ENCODE data around the gene TRIM47.

TRIM47 gene

DNA sequence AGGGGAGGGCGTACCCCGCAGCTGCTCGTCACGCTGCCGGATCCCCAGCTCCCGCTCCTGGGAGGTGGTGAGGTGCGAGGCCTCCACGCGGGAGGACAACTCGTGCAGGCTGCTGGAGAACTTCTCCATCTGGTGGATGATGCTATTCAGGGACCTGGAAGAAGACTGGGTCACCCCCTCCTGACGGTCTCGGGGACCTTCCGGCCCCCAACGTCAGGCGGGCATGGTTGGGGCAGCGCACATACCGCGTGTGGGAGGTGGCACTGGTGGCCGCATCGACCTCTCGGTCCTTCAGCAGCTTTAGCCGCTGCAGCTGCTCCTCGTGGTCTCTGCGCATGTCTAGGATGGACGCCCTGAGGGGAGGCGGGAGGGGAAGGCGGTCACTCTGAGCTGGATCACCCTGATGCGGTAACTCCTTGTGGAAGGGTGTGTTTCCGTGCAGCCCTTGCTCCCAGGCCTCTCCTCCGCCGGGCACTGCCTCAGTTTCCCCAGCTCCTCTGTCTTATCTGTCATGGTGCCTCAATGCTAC lies 39.6 kb upstream of the TRIM47 start:
- H3K36me3 ChIP-seq, result no peaks in the 10 kb centered on the region
- no peaks in the 10 kb centered on the region for H3K9me3 ChIP-seq
- TF ChIP-seq, protein P1, sequence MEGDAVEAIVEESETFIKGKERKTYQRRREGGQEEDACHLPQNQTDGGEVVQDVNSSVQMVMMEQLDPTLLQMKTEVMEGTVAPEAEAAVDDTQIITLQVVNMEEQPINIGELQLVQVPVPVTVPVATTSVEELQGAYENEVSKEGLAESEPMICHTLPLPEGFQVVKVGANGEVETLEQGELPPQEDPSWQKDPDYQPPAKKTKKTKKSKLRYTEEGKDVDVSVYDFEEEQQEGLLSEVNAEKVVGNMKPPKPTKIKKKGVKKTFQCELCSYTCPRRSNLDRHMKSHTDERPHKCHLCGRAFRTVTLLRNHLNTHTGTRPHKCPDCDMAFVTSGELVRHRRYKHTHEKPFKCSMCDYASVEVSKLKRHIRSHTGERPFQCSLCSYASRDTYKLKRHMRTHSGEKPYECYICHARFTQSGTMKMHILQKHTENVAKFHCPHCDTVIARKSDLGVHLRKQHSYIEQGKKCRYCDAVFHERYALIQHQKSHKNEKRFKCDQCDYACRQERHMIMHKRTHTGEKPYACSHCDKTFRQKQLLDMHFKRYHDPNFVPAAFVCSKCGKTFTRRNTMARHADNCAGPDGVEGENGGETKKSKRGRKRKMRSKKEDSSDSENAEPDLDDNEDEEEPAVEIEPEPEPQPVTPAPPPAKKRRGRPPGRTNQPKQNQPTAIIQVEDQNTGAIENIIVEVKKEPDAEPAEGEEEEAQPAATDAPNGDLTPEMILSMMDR (IDR thresholded peaks at IDR 0.05; ENCODE audit: low read depth, low read length), result no peak
- DNase-seq, result no peak
- no peak overlapping the region for H3K4me3 ChIP-seq (ENCODE audit: low read depth, low read length)
- H3K4me1 ChIP-seq, result no peaks in the 10 kb centered on the region
- no peaks in the 10 kb centered on the region for H3K27me3 ChIP-seq

DNA sequence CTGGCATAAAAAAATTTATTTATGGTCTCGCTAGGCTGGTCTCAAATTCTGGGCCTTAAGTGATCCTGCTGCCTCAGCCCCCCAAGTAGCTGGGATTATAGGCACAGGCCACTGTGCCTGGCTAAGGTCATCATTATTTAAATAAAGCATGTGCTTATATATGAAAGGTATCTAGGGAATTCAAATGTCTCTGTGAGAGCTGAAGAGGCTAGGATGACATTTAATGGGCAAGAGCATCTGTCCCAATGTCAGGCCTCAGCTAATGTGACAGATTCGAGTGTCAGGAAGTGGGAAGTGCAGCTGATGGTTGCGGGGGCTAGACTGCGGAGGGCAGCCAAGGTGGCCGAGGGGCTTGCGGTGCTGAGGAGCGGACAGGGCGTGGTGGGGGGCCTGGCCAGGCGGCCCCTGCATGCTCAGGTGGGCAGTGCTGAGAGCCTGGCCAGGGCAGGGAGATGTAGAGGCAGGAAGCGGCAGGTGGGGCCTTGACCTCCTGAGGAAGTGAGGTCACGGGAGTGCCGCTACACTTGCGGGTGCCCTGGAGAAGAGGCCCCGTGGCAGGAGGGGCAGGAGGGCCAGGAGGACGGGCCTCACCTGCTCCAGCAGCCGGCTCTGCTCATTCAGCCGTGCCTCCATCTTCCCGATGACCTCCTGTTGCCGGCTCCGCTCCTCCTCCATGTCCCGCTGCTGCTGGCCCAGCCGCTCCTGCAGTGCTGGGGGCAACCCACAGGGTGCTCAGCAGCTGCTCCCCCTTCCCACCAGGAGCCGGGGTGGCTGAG lies 38.9 kb upstream of the TRIM47 start:
- no peak for DNase-seq
- TF ChIP-seq, protein P1 (IDR thresholded peaks at IDR 0.05; ENCODE audit: low read depth, low read length), result no peak
- Histone ChIP-seq H3K9me3 (no peaks in the 10 kb centered on the region), H3K36me3 (no peaks in the 10 kb centered on the region), H3K4me1 (no peaks in the 10 kb centered on the region), H3K4me3 (ENCODE audit: low read depth, low read length) (no peak overlapping the region), H3K27me3 (no peaks in the 10 kb centered on the region)

DNA sequence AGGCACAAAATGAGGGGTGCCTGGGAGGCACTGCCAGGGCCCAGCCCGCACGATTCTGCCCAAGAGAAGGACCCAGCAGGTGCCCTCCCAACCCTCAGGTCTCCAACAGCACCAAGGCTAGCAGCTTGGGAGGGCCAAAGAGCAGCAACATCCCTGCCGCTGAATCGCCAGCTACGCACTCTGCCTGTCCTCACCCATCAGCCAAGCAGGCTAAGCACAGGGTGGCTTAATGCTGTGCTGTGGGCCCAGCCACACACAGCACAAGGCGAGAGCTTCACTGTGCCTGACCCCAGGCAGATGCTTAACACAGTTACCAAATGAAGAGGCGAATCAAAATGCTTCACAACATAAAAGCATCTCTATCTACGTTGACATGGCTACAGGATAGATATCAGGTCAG lies 36.9 kb upstream of the TRIM47 start:
- Histone ChIP-seq H3K4me3 (ENCODE audit: low read depth, low read length) (no peak overlapping the region), H3K36me3 (no peaks in the 10 kb centered on the region), H3K9me3 (no peaks in the 10 kb centered on the region), H3K4me1 (peaks cover 2% of the 10 kb centered on the region), H3K27me3 (no peaks in the 10 kb centered on the region)
- DNase-seq, result no peak
- TF ChIP-seq, protein P1 (IDR thresholded peaks at IDR 0.05; ENCODE audit: low read depth, low read length), result no peak

DNA sequence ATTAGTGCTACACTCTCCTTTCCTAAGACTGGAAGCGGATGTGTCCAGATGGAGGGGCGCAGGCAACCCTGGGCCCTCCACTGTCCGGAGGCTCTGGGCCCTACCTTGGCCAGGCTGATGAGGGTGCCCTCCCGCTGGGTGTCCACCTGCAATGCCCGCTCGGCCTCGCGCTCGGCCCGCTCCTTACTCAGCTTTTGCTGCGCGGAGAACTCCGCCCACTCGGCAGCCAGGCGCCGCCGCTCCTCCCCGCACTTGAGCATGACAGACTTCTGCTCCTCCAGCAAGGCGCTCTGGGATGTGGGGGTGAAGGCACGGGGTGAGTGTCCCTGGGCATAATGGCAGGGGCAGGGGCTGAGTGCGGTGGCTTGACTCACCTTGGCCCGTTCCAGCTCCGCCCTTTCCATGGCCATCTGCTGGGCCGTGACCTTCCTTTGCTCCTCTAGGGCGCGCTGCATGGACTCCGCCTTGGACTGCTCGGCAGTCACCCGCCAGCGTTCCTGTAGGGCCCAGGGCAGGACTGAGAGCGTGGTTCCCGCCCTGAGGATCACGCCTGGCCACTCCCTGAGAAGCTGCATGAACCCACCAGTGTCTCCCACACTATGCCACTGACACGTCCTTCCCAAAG lies 36.4 kb upstream of the TRIM47 start:
- DNase-seq, result no peak
- Histone ChIP-seq H3K4me3 (ENCODE audit: low read depth, low read length) (no peak overlapping the region), H3K27me3 (no peaks in the 10 kb centered on the region), H3K36me3 (no peaks in the 10 kb centered on the region), H3K9me3 (no peaks in the 10 kb centered on the region), H3K4me1 (peaks cover 8% of the 10 kb centered on the region)
- TF ChIP-seq, protein P1 (IDR thresholded peaks at IDR 0.05; ENCODE audit: low read depth, low read length), result no peak

DNA sequence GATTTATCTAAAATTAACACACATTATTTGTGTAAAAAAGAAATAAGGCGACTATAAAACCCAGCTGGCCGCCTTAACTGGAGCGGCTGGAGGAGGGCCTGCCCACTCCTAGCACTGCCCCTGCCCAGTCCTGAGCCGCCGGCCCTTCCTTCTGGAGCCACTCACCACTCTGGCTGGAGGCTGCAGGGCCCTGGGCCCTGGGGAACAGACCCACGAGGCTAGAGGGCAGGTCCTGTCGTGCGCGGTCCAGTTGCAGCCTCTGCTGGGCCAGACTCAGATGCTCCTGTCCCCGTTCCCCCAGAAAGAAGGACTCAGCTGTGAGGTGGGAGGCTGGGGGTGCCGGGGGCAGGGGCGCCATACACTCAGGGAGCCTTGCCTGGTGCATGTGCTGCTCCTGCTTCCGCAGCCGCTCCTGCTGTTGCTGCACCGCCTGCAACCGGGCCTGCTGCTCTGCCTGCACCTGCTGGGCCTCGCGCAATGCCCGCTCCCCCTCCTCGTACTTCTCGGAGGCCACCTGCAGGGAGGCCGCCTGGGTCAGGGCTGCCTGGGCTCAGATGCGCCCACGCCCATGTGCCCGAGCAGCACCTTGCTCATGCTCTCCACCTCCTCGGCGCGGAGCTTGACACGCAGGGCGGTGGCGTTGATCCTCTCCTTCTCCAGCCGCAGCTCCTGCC lies 35.3 kb upstream of the TRIM47 start:
- peaks cover 14% of the 10 kb centered on the region for H3K4me1 ChIP-seq
- TF ChIP-seq, protein P1 (IDR thresholded peaks at IDR 0.05; ENCODE audit: low read depth, low read length), result no peak
- H3K36me3 ChIP-seq, result no peaks in the 10 kb centered on the region

More for the DNA sequence above, 35.3 kb upstream of the TRIM47 start:
- no peak for DNase-seq
- no peak overlapping the region for H3K4me3 ChIP-seq (ENCODE audit: low read depth, low read length)
- no peaks in the 10 kb centered on the region for H3K9me3 ChIP-seq
- no peaks in the 10 kb centered on the region for H3K27me3 ChIP-seq
